HG03432 (cell line): ENCODE data around the gene ATIC.

Experiments used
- ATAC-seq: cut with Tn5 transposase; IDR thresholded peaks from one replicate; pipeline ENCODE4 v1.9.1; 2021; ENCODE audit warnings: mild to moderate bottlenecking, moderate library complexity; ENCODE audit not compliant: unreplicated experiment

ATIC gene

GRCh38 chr2:215314896-215315295 is 3.0 kb downstream of the ATIC start:
- ATAC-seq: no peak

- ATAC-seq: no peak
These were observed 3.4 kb downstream of the ATIC start for GRCh38 chr2:215315301-215315700.

- no peak for ATAC-seq
These were observed 4.5 kb downstream of the ATIC start for GRCh38 chr2:215316336-215316735.

GRCh38 chr2:215319500-215319899 is 7.6 kb downstream of the ATIC start:
- no peak for ATAC-seq

DNA sequence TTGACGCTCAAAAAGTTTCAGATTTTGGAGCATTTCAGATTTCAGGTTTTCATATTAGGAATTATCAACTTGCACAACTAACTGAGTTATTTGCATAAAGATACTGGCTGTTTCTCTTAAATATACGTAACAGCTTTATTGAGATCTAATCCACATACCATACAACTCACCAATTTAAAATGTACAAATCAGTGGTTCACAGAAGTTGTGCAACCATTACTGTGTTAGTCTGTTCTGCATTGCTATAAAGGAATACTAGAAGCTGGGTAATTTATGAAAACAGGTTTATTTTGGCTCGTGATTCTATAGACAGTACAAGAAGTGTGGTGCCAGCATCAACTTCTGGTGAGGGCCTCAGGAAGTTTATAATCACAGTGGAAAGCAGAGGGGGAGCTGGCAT is 8.2 kb downstream of the ATIC start:
- no peak for ATAC-seq

GRCh38 chr2:215320679-215321078 is 8.8 kb downstream of the ATIC start:
- no peak for ATAC-seq

DNA sequence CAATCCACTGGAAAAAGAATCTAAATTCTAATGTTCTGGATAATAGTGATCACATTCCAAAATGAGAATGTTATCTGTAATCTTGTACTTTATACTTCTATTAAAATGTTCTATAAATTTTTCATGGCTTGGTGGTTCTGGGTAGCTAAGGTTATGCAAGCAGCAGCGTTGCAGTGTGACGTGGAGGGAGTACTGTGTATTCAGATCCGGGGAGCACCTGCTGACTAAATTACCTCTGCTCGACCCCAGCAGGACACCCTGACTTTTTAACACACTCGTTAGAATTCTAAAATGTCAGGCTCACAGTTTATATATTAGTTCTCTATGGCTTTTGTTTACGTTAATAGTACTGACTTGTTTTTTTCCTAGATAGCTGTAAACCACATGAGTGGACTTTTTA is 13.0 kb downstream of the ATIC start:
- no peak for ATAC-seq

DNA sequence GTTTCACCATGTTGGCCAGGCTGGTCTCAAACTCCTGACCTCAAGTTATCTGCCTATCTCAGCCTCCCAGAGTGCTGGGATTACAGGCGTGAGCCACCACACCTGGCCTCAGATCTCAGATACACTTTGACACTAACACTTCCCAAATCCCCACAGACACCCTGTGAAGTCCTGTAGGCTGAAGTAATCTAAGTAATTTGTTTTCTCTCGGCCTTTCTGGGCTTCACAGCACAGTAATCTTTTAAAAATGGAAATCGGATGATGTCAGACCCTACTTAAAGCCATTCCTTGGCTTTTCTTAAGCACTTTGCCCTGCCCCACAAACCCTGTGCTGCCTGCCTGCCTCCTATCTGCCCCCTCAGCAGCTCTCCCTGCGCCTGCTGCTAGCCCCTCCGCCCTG is 16.2 kb downstream of the ATIC start:
- ATAC-seq: no peak

- ATAC-seq: peak; percentile 85
These were observed 21.2 kb downstream of the ATIC start for GRCh38 chr2:215332872-215333595.

DNA sequence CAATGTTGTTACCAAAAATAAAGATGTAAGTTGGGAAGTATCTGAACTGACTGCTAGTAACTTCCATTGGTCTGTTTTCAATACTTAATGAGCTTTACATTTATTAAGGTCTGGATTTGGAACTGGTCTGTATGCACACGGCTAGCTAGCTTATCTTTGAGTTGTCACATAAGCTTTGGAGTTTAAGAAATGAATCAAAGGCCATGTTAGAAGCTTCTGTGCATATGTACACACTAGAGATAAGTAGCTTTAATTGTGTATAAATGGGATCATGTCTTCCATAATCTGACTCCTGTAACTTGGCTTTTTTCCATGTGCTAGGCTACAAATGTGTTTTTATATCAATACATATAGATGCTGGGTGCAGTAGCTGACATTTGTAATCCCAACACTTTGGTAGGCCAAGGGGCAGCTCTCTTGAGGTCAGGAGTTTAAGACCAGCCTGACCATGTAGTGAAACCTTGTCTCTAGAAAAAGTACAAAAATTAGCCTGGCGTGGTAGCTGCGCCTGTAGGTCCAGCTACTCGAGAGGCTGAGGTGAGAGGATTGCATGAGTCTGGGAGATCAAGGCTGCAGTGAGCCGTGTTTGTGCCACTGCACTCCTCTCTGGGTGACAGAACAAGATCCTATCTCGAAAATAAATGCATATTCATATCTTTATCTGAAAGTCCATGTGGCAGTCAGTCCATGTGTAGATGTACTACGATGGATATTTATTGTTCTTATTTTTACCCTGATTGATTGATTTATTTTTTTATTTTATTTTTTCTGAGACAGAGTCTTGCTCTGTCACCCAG is 27.2 kb downstream of the ATIC start:
- ATAC-seq: no peak

DNA sequence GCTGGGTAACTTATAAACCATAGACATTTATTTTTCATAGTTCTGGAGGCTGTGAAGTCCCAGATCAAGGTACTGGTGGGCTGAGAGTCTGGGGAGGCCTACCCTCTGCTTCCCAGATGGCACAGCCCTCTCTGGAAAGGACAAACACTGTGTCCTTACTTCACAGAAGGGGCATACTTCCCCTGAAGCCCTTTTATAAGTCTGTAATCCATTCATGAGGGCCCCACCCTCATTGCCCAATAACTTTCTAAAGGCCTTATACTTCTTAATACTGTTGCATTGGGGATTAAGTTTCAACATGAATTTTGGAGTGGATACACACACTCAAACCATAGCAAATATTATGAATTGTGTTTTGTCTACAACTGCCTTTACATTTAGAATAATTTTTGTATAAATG is 36.0 kb downstream of the ATIC start:
- ATAC-seq: no peak

DNA sequence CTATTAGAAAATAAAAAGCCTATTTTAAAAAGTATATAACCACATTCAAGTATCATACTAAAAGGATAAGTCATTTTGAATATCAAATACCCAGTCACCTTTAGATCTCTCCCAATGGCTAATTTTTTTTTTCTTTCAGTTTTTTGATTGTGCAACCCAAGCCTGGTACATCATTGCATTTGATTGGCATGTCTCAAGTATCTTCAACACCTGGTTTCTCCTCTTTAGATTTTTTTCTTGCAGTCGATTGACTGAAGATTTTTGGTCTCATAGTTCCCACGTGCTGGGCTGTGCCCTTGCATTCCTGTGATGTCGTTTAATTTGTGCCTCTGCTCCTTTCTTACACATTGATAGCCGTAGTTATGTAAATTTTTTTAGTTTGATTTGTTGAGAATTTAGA is 40.7 kb downstream of the ATIC start:
- ATAC-seq: no peak

DNA sequence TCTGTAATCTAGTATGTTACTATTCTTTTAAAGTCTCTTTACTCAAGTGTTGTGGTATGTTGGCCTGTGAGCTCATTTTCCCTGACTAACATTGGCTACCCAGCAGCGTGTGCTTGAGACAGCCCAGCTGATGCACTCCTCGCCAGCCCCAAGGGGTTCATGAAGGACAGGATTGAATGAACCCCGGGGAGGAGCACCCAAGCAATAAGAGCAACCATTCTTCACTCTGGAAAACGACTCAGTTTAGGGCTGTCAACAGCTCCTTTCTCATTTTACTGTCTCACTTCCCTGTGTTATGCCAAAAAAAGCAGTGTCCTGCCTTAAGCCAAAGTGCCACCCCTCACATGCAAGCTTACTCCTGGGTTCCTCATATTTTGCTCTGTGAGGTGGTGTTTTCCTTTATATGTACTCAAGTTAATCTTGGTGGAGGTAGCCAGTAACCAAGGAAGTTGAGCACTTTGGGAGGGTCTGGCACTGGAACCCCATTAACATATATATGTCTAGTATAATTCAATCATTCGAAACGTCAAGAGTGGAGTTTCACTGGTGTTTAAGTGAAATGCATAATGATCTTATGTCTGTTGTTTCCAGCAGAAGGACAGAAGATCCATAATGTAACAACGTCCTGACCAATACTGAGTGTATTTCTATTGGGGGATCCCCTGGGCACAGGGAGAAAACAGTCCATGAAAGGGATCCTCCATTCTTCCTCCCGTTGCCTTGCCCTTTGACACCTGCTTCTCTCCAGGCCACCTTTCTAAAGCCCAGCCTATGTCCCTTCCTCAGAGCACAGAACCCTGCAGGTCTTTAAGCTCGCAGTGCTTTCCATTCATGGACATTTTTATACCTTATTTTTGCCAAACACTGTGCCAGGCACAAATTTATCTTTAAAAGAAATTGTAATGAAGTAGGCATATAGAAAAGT is 43.2 kb downstream of the ATIC start:
- no peak for ATAC-seq

- no peak for ATAC-seq
These were observed 43.9 kb downstream of the ATIC start for GRCh38 chr2:215355801-215356200.

GRCh38 chr2:215356334-215356947 is 44.6 kb downstream of the ATIC start:
- ATAC-seq: no peak

DNA sequence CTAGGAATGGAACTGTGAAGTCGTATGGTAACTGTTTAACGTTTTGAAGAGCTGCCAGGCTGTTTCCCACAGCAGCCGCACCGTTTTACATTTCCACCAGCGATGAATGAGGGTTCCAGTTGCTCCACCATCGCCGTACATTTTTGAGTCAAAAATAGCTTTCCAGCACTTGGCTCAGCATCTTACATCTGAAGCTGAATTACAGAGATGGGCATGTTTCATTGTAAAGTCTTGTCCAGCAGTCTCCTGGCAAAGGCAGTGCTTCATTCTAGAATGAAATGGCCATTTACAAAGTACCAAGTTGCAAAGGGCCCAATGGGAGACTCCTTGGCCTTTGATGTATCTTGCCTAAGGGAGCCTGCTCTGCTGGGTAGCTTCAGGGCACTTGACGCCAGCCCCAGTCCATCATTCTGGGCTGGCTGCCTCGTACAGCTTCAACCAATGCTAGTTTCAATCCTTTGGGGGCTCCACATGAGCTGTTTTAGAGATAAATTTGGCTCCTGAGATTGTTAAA is 45.1 kb downstream of the ATIC start:
- ATAC-seq: no peak

- no peak for ATAC-seq
These were observed 45.8 kb downstream of the ATIC start for GRCh38 chr2:215357660-215358059.

GRCh38 chr2:215358312-215358845 is 46.5 kb downstream of the ATIC start:
- ATAC-seq: no peak

- ATAC-seq: no peak
These were observed 47.2 kb downstream of the ATIC start for GRCh38 chr2:215358891-215359575.

DNA sequence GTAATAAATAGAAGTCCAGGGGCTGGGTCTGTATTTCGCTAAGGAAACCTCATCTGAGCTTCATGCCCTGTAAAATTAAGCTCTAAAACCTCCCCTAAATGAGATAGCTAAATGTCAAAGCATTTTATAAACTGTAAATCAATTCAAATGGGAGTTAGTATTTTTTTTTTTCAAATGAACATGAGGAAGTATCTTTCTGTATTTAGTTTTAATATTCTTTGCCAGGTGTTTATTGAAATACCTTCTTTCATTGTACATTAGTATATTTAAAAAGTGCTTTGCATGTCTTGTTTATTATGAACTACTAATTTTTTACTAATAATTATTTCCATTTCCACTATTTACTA is 47.7 kb downstream of the ATIC start:
- no peak for ATAC-seq
